DMS79 treated with DMSO at 0.1 percent for 48 hours (cell line): ENCODE measurements around the gene UBASH3A.
"Not testable (repeated sequence)": the region's sequence is repeated elsewhere in the genome, so short reads cannot be mapped to it uniquely, and the experiment has no call there.

ENCODE experiments used
- DNase-seq: peaks from one replicate; lab custom pipeline; 2025; lab: John Stamatoyannopoulos, UW

UBASH3A gene

DNA sequence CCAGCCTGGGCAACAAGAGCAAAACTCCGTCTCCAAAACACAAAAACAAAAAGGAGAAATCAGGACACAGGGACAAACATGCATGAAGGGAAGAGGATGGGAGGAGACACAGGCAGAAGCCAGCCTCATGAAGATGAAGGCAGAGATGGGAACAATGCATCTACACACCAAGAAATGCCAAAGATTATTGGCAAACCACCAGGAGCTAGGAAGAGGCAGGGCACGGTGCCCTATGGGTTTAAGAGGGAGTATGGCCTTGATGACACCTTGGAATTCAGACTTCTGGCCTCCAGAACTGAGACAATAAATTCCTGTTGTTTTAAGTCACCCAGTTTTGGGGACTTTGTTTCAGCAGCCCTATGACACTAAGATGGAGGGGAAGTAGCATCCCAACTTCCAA, 13.0 kb upstream of the UBASH3A start:
- DNase-seq: no peak

DNA sequence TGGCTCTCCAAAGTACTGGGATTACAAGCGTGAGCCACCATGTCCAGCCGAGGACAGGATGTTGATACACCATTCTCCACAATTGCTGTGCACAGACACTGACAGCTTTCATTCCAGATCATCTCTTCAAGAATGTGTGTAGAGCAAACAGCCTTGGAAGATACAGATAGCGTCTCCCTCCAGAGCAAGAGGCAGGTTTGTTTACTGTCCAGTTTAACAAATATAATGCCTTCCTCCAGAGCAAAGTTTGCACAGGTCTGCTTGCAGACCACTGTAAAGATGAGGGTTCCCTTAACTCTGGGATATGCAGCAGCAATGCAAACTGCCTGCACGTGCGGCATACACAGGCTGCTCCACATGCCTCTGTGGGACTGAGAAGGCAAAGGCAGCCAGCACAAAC, 12.4 kb upstream of the UBASH3A start:
- no peak for DNase-seq

DNA sequence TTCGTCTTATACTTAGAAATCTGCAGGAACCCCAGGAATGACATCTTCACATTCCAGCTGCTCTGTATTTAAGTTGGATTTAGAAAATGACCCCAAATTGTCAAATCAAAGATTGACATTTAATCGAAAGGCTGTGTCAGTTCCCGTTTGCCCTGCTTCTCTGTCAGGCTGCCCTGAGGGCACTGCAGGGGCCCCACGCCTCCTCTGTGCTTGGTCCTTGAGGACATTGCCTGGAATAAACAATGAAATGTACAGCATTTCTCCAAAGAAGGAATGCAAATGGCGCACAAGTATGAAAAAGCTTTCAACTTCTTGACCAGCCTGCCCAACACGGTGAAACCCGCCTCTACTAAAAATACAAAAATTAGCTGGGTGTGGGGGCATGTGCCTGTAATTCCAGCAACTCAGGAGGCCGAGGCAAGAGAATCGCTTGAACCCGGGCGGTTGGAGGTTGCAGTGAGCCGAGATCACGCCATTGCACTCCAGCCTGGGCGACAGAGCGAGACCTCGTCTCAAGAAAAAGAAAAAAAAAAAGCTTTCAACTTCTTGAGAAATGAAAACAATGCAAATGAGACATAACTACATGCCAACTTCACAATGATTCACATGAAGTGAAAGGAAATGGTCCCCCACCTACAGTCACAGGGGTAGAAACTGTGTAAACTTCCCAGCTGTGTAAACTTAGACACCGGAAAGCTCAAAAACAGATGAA, 10.8 kb upstream of the UBASH3A start:
- no peak for DNase-seq

DNA sequence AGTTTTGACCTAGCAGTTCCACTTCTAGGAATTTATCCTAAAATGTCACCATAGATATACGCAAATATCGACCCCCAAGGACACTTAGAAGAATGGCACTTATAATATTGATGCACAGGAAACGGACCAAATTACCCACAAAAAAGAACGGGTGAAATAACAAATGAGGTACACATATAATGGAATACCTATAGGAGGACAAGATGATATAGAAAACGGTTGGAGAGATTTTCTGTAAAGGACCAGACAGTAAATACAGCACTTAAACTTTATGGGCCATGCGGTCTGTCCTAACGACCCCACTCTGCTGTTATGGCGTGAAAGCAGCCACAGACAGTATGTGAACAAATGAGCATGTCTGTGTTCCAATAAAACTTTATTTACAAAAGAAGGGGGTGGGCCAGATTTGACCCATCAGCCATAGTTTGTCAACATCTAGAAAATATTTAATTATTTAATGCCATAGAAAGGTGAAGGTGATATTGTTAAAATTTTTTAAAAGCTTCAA, 10.2 kb upstream of the UBASH3A start:
- no peak for DNase-seq

DNA sequence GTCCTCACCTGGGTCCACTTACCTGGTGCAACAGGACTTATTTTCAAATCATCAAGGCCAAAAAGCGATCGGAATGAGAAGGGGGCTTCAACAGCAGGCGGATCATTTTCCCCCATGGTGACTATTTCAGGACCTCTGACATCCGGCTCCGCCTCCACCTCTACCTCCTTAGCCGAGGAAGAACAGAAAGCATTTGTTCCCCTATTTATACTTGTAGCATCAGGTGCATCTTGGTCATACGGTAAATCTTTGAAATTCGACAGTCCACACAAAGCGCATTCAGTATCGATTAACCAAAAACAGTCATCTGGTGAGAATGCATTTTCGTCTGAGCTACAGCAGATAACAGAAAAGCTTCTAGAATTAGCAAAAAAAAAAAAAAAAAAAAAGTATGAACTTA, 8.4 kb upstream of the UBASH3A start:
- no peak for DNase-seq

DNA sequence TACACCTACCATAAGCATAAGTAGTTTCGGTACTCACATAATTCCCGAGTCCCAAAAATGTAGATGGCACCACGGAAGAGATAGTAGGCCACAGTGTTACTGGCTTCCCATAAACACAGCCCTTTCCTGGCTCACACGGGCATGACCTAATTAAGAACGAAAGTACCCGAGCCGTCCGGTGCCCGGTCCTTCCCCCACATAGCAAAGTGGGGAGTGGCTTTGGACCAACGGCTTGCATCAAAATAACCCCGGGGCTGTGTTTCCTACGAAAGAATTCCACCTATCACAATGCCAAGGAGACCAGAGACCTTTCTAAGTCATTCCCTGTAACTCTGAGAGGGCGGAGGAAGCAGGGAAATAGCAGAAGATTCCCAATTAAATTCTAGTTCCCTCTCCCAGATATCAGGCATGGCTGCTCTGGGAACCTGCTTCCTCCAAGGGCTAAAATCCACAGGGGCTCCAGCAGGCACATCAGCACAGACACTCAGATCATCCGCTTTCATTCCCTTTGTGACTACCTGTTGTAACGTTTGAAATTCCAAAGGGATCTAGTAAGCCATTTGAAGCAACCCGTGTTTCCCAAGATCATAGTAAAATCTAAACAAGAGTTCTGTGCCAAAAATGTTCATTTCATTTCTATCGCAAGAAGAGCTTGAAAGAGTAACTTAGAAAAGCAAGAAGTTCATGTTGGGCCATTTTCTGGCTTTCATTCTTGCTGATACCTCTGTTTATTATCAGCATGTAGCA, 7.6 kb upstream of the UBASH3A start, which contains the start of gene TMPRSS3:
TSS of gene TMPRSS3 (minus strand) at position 148 of the 747 bp plus-strand sequence. CDS start 635 bp downstream, outside the sequence.
- DNase-seq: no peak

DNA sequence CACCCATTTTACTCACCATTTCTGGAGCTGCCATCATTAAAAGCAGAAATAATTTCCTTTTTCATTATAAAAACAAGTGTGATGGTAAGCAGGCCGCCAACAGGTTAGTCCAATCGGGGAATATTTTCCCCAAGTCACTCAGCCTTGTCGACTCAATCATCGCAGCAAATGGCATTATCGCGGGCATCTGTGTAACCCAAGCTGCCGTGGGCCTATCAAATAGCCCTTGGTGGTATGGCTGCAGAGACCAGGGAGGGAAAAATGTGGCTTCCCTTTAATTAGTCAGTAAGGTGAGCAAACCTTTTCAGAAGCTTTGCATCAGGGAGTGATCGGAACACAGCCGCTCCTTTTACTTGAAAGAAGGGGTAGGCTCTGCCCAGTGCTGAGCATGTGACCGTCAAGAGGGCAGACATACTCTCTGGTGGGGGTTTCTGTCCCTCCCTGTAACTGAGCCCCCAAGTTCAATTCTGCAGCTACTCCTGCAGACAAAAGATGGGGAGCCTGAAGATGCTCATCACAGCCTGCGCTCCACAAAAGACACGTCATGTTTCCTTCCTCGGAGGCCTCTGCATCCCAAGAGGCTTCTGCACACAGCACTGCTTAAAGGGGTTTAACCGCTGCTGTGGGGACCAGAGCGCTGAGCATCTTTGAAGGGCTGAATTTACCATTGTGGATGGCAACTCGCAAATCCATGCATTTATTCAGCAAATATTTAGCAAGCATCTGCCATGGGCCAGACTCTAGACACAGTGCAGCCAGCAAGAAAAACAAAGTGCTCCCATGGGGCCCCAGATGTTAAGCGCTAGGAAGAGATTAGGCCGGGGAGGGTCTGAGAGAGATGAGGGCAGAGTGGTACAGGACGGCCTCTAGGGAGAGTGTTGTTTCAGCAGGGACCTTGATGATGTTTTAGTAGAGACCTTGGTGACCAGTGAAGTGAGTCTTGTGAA, 6.6 kb upstream of the UBASH3A start:
- DNase-seq: no peak

DNA sequence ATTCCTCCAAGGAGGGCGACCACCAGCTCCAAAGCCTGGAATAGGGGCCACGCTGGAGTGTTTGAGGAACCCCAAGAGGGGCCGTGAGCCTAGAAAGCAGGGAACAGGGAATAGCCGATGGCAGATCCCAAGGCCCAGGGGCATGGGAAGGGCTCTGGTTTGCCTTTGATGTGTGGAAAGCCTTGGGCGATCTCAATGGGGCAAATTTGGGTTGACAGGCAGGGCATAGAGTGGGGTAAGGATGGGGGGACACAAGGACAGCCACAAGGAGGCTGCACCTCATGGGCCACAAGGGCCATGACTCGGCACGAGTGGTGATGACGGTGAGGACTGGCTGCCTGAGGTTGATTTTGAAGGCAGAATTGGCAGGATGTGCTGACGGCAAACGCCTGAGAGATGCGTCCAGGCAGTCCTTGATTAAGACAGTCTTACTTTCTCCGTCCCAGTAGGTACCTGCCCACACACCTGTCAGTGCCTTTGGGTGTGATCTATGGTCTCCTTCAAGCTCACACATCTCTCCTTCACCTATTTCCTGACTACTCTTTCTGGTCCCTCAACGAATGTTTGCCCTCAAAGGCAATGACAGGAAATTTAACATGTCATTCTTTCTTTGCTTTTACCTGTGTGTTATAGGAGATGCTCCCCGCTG, 5.8 kb upstream of the UBASH3A start:
- DNase-seq: no peak

DNA sequence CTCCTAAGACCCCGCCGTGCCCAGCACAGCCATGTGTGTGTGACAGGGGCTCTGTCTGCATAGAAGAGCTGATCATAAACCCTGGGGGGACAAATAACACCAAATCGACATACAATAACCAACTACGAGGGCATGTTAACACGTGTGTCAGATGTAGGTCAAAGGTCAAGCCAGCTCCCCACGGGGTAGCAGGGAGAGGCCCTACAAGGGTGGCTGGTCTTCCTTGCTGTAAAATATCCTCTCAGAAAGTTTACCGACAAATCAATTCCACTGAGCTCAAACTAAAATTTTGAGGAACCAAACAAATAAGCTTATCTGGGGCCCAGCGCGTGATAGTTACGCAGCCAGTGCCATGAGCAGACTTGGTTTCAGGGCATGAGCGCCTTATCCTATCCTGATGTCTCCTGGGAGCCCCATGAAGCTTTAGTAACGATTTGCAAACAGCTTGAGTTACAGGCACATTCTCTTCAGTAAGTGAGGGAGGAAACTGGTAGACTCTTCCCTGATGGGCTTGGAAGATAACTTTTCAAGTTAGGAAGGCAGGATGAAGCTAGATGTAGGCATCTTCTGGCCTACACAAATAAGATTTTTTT, 5.2 kb upstream of the UBASH3A start:
- DNase-seq: no peak

DNA sequence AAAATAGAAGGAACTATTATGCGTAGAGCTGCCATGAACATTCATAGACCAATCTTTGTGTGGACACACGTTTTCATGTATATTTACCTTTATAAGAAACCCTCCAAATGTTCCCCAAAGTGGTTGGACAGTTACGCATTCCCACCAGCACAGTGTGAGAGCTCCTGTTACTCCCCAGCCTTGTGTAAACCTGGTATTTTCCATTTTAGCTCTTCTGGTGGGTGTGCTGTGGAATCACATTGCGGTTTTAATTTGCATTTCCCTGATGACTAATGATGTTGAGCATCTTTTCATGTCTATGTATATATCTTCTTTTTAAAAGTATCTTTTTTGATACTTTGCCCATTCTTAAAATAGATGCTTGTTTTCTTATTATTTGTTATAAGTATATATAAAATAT, 3.2 kb upstream of the UBASH3A start:
- DNase-seq: no peak

DNA sequence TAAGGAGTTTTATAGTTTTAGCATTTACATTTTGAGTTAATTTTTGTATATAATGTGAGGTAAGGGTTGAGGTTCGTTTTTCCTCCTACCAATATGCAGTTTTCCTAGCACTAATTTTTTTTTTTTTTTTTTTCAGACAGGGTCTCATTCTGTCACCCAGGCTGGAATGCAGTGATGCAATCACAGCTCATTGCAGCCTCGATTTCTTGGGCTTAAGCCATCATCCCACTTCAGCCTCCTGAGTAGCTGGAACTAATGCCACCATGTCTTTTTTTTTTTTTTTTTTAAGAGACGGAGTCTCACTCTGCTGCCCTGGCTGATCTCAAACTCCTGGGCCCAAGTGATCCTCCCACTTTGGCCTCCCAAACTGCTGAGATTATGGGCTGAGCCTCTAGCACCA, 2.5 kb upstream of the UBASH3A start:
- DNase-seq: no peak

DNA sequence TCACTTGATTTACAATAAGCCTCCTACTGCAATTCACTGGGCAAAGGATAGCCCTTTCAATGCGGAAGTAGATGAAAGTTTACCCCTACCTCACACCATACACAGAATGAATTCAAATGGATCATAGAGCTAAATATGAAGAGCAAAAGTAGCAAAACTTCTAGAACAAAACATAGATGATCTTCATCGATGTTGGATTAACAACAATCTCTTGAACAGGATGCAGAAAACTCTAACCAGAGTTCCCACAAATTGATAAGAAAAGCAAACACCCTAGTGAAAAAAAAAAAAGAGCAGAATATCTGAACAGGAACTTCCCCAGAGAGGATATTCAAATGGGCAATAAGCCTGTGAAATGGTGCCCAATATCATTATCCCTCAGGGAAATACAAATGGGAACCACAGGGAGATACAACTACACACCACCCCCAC, 1.9 kb upstream of the UBASH3A start:
- no peak for DNase-seq

DNA sequence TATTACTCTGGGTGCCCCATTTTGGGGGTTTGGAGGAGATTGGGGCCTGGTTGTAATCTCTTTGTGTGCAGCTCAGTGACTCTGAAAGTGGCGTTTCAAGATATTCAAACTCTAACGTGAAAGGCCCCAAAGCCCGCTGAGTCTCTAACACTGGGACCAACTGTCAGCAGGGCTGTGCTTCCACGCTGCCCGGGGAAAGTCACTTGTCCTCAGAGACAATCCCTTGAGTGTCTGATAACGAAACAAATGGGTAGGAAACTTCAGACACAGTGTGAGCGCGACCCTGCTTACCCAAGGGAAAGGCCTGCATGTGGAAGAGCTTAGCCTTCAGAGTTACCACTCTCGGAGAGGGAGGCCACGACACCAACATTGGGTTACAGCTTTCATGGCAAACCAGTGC, 837 bp downstream of the UBASH3A start:
- no peak for DNase-seq

DNA sequence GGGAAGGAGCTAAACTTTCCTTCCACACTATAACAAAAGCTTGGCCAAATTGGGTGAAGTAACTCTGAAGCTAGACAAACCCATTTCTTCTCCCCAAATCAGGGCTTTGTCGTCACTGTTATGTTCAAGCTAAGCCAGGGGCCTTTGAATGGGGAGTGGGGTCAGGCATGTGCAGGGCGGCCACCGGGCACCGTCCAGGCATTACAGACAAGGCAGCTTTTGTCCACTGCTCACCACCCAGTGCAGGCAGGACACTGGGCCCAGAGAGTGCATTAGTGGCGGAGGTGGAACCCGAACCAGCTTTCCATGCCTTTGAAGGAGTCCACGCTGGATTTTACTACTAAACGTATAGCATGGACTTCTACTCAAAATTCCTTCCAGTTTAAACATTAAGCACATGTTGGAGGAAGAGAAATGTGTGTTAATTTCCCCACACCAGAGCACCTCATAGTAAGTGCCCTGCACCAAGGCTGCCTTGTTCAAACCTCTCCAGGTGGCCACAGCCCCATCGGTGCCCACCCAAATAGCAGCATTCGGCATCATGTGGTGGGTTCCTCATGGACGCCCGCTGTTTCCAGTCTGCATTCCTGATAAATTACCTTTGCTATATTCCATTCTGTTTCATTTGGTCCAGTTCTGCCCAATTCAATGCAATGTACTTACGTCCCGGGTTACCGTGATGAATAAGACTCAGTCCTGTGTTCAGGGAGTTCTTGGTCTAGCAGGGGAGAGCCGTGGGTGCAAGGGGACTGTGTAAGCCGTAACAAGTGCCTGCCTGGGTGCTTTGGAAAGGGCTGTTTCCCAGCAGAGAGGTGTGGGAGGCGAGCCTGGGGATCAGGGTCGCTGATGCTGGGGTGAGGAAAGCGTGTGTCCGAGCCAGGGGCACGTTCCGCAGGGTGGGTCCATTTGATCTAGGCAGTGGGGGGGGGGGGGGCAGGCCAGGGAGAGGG, 1.6 kb downstream of the UBASH3A start:
- no peak for DNase-seq

DNA sequence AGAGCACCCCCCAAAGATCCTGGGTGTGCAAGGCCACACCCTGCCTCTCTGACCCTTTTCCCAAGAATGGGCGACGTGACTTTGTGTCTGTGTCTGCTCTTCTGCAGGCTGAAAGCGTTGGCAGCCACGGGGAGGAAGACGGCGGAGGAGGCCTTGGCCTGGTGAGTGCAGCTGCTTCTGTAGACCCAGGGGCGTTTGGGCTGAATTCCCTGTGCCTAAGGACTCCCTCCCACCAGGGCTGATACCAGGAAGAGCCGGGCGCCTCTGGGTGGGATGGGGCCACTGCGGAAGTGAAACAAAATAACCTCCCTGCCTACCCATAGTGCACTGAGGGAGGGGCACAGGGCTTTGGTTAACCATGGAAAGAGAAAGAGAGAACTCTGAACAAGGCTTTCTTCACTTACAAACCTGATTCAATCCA, 2.5 kb downstream of the UBASH3A start:
- DNase-seq: no peak

DNA sequence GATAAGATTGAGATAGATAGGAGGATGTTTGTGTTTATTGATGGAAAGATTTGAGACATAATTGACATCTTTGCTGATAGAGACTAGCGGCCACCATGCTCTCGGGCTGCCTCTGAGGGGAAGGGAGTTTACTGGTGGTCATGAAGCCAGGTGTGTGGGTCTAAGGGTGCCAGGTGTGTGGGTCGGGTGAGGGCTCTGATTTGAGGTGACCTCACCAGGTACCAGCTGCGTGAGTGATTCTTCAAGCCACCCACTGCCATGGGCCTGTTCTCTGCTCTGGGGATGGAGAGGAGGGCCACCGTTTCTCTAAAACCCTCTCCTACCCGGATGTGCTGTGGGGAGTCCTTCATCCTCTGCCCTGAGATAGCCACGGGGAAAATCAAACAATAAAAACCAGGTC, 3.2 kb downstream of the UBASH3A start:
- no peak for DNase-seq

DNA sequence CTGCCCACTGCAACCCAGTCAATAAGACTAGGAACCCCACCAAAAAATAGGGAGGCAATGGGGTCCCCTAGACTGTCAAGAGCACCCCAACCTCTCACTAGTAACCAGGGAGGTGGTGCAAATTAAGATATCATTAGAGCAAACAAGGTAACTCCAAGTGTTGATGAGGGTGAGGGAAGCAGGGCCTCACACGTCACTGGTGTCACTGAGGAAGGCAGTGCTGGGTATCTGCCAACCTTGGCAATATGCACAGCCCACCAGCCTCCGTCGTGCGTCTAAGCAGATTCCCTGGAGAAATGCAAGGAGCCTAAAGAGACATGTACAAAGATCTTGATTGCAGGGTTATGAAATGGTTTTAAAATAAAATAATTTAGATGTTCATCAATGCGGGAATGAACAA, 3.8 kb downstream of the UBASH3A start:
- DNase-seq: no peak

DNA sequence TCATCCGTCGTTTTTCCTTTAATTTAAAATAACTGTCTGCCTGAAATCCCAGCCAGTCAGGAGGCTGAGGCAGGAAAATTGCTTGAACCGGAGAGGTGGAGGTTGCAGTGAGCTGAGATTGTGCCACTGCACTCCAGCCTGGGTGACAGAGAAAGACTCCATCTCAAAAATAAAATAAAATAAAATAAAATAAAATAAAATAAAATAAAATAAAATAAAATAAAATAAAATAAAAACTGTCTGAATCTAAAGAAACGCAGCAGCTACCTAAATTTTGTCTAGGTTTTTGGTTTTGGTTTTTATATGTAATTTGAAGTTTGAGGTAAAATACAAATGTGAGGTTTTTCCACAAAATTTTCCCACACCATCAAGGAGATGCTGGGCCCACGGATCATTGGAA, 5.0 kb downstream of the UBASH3A start:
- not testable (repeated sequence) for DNase-seq

DNA sequence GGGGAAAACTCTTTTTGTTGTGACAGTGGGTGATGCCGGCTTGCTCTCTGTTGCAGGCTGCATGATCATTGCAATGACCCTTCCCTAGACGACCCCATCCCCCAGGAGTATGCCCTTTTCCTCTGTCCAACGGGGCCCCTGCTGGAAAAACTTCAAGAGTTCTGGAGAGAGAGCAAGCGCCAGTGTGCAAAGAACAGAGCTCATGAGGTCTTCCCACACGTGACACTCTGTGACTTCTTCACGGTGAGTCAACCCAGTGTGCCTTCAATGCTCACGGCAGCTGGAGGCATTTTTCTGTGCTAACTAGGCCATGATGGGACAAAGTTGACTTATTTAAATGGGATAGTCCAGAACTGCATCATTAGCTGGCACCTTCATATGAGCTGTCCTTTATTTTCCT, 5.7 kb downstream of the UBASH3A start:
- no peak for DNase-seq

DNA sequence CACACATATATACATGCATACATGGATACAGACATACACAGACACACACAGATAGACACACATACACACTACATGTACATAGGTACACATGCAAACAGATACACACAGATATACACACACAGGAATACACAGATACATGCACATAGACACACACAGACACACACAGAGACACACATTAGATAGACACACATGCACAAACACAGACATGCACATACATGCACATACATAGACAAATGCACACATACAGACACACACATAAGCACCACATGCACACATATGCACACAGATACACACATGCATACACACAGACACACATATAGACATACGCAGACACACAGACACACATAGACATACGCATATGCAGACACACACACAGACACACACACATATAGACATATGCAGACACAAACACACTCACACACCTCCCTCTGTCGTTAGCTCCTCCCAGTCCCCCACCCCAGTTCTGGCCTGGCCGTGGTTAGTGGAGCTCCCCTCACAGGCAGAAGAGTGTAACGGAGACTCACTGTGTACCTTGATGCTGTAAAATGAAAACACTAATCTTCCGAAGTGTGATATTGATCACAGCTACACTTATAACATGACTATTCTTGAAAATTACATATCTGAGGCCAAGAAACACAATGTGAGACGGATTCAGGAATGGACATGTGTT, 7.6 kb downstream of the UBASH3A start:
- no peak for DNase-seq
